ENCODE measurements around the gene RCOR2. TPM values are rescaled to one million over a fixed set of nuclear protein-coding genes. Genes with fewer than 3 reads are reported as not detected.
A peak's percentile ranks its signal among the peaks of the same experiment; 100 is the strongest.

RCOR2 gene
- total and polyA plus RNA-seq, 2 of the 13 experiments (the other 11 are each of a cell fraction or from before 2014, with no cell fraction given), result 8.3 to 8.5 TPM

- TF ChIP-seq THAP9 (CRISPR knock-in tag; IDR thresholded peaks at IDR 0.05; ENCODE audit: borderline replicate concordance) (no peak), ZSCAN9 (CRISPR knock-in tag; IDR thresholded peaks at IDR 0.05; ENCODE audit: borderline replicate concordance) (no peak), ZBTB10 (CRISPR knock-in tag; IDR thresholded peaks at IDR 0.05; ENCODE audit: borderline replicate concordance) (no peak), ZBTB20 (CRISPR knock-in tag; IDR thresholded peaks at IDR 0.05; ENCODE audit: borderline replicate concordance, low read depth) (no peak), GABPA (IDR thresholded peaks at IDR 0.05; ENCODE audit: low read depth, low read length) (no peak), GABPA (CRISPR knock-in tag; IDR thresholded peaks at IDR 0.05; ENCODE audit: low read depth) (no peak), ZNF44 (CRISPR knock-in tag; IDR thresholded peaks at IDR 0.05) (no peak), PAF1 (CRISPR knock-in tag; IDR thresholded peaks at IDR 0.05) (no peak), ZNF572 (CRISPR knock-in tag; IDR thresholded peaks at IDR 0.05) (no peak), DMAP1 (CRISPR knock-in tag; IDR thresholded peaks at IDR 0.05) (0 out of 2 replicates have a peak, but pooled peaks have one; percentile 21), ZNF407 (CRISPR knock-in tag; IDR thresholded peaks at IDR 0.05; ENCODE audit: not compliant biosample characterization) (no peak), HOXA9 (CRISPR knock-in tag; IDR thresholded peaks at IDR 0.05; ENCODE audit: borderline replicate concordance) (no peak), YEATS4 (CRISPR knock-in tag; IDR thresholded peaks at IDR 0.05; ENCODE audit: borderline replicate concordance) (no peak), ZNF841 (CRISPR knock-in tag; IDR thresholded peaks at IDR 0.05; ENCODE audit: borderline replicate concordance) (no peak)
- TF ChIP-seq, protein P1, sequence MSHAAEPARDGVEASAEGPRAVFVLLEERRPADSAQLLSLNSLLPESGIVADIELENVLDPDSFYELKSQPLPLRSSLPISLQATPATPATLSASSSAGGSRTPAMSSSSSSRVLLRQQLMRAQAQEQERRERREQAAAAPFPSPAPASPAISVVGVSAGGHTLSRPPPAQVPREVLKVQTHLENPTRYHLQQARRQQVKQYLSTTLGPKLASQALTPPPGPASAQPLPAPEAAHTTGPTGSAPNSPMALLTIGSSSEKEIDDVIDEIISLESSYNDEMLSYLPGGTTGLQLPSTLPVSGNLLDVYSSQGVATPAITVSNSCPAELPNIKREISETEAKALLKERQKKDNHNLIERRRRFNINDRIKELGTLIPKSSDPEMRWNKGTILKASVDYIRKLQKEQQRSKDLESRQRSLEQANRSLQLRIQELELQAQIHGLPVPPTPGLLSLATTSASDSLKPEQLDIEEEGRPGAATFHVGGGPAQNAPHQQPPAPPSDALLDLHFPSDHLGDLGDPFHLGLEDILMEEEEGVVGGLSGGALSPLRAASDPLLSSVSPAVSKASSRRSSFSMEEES (CRISPR knock-in tag; IDR thresholded peaks at IDR 0.05), result no peak
Measured at GRCh38 chr11:63944987-63945386, 28.0 kb upstream of the RCOR2 start (continued).

Measured in HepG2 (cell line).